ENCODE results near the gene DHRS9. TPM values are rescaled to one million over a fixed set of nuclear protein-coding genes. Genes with fewer than 3 reads are reported as not detected.

DHRS9 gene
- total RNA-seq, 1 donor from 2014 or later: not detected

DNA sequence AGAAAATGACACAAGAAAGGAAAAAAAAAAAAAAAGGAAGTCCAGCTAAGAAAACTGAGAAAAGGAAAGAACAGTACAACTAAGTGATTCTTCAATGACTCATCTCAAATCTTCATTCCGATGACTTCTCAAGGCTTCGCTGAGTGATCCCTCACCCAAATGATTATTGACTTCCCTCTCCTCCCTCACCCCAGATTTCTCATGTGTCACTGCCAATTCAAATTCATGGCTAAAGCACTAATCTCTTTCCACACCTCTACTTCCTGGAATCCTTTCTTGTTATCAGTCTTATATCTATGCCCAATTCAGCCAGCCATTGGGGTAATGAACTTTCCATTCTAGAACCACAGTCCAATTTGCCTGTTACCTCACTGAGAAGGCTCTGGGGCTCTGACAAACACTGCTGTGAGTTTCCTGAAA, 31.0 kb upstream of the DHRS9 start:
- Mint-ChIP-seq H3K9me3 (ENCODE audit: low read depth) (peaks cover 18% of the 10 kb centered on the region), H3K27ac (ENCODE audit: unreplicated experiment) (no peak overlapping the region), H3K4me1 (ENCODE audit: low read depth) (peaks cover 4% of the 10 kb centered on the region), H3K4me3 (ENCODE audit: unreplicated experiment) (no peak overlapping the region), H3K36me3 (ENCODE audit: low read depth) (peaks cover 15% of the 10 kb centered on the region), H3K27me3 (ENCODE audit: low read depth) (no peaks in the 10 kb centered on the region)
- no peak for DNase-seq (ENCODE audit: low spot score)
- TF ChIP-seq, protein P1, sequence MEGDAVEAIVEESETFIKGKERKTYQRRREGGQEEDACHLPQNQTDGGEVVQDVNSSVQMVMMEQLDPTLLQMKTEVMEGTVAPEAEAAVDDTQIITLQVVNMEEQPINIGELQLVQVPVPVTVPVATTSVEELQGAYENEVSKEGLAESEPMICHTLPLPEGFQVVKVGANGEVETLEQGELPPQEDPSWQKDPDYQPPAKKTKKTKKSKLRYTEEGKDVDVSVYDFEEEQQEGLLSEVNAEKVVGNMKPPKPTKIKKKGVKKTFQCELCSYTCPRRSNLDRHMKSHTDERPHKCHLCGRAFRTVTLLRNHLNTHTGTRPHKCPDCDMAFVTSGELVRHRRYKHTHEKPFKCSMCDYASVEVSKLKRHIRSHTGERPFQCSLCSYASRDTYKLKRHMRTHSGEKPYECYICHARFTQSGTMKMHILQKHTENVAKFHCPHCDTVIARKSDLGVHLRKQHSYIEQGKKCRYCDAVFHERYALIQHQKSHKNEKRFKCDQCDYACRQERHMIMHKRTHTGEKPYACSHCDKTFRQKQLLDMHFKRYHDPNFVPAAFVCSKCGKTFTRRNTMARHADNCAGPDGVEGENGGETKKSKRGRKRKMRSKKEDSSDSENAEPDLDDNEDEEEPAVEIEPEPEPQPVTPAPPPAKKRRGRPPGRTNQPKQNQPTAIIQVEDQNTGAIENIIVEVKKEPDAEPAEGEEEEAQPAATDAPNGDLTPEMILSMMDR (IDR thresholded peaks at IDR 0.05): no peak

DNA sequence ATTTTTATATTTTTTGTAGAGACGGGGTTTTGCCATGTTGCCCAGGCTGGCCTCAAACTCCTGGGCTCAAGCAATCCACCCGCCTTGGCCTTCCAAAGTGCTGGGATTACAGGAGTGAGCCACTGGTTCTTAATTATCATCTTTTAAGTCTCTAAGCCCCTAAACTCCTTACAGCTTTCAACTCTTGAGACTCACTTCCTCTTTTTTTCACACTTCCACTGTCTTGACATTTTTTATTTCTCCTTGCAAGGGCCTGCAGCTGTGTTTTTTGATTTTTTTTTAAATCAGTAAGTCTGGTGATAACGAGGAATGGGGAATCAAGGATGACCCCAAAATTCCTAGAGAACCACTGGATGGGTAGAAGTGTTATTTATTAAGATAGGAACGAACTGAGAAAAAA, 29.7 kb upstream of the DHRS9 start:
- TF ChIP-seq, protein P1 (IDR thresholded peaks at IDR 0.05): no peak
- DNase-seq (ENCODE audit: low spot score): no peak
- Mint-ChIP-seq H3K4me1 (ENCODE audit: low read depth) (peaks cover 4% of the 10 kb centered on the region), H3K27ac (ENCODE audit: unreplicated experiment) (no peak overlapping the region), H3K4me3 (ENCODE audit: unreplicated experiment) (no peak overlapping the region), H3K9me3 (ENCODE audit: low read depth) (peaks cover 21% of the 10 kb centered on the region), H3K27me3 (ENCODE audit: low read depth) (no peaks in the 10 kb centered on the region), H3K36me3 (ENCODE audit: low read depth) (peaks cover 17% of the 10 kb centered on the region)

DNA sequence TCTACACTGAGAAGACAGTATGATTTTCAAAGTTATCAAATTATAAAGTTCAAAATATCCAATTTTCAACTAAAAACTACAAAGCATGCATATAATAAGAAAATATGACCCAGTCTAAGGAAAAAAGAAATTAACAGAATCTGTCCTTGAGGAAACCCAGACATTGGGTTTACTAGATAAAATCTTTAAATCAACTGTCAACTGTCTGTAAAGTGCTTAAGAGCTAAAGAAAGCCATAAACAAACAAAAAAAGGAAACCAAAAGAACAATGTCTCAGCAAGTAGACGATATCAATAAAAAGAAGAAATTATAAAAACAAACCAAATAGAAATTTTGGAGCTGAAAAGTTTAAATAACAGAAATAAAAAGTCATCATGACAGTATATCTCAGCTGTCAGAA, 27.8 kb upstream of the DHRS9 start:
- no peak for DNase-seq (ENCODE audit: low spot score)
- Mint-ChIP-seq H3K9me3 (ENCODE audit: low read depth) (peaks cover 24% of the 10 kb centered on the region), H3K4me3 (ENCODE audit: unreplicated experiment) (no peak overlapping the region), H3K36me3 (ENCODE audit: low read depth) (peaks cover 19% of the 10 kb centered on the region), H3K27me3 (ENCODE audit: low read depth) (no peaks in the 10 kb centered on the region), H3K4me1 (ENCODE audit: low read depth) (peaks cover 4% of the 10 kb centered on the region), H3K27ac (ENCODE audit: unreplicated experiment) (no peak overlapping the region)
- TF ChIP-seq, protein P1 (IDR thresholded peaks at IDR 0.05): no peak

DNA sequence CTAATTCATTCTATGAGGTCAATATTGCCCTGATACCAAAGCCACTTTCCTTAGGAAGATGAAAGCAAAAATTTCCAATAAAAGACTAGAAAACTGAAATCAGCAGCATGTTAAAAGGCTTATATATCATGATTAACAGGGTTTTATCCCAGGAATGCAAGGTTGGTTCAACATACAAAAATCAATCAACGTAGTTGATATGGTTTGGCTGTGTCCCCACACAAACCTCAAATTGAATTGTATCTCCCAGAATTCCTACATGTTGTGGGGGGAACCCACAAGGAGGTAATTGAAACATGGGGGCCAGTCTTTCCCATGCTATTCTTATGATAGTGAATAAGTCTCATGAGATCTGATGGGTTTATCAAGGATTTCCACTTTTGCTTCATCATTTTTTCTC, 26.5 kb upstream of the DHRS9 start:
- TF ChIP-seq, protein P1 (IDR thresholded peaks at IDR 0.05): no peak
- no peaks in the 10 kb centered on the region for H3K27me3 Mint-ChIP-seq (ENCODE audit: low read depth)
- no peak overlapping the region for H3K4me3 Mint-ChIP-seq (ENCODE audit: unreplicated experiment)
- peaks cover 24% of the 10 kb centered on the region for H3K9me3 Mint-ChIP-seq (ENCODE audit: low read depth)
- H3K4me1 Mint-ChIP-seq (ENCODE audit: low read depth): peaks cover 4% of the 10 kb centered on the region
- no peak for DNase-seq (ENCODE audit: low spot score)
- no peak overlapping the region for H3K27ac Mint-ChIP-seq (ENCODE audit: unreplicated experiment)
- H3K36me3 Mint-ChIP-seq (ENCODE audit: low read depth): peaks cover 19% of the 10 kb centered on the region

DNA sequence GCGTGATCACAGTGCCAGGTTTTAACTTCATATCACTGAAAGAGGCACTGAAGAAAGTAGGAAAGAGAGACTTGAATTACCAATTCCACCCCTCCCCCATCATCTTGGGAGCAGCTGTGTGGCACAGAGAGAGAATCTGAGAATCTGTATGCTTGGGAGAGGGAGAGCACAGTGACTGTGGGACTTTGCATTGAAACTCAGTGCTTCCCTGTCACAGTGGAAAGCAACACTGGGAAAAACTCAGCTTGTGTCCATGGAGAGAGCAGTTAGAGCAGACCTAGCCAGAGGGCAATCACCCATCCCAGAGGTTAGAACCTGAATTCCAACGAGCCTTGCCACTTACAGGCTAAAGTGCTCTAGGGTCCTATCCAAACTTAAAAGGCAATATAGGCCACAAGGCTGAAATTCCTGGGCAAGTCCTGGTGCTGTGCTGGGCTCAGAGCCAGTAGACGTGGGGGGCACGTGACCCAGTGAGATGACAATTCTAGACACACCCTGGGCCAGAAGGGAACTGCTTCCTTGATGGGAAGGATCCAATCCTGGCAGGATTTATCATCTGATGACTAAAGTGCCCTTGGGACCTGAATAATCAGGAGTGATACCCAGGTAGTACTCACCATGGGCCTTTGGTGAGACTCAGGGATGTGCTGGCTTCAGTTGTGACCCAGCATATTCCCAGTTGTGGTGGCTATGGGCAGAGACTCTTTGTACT, 22.8 kb upstream of the DHRS9 start:
- DNase-seq (ENCODE audit: low spot score): no peak
- Mint-ChIP-seq H3K27me3 (ENCODE audit: low read depth) (no peaks in the 10 kb centered on the region), H3K4me1 (ENCODE audit: low read depth) (no peaks in the 10 kb centered on the region), H3K4me3 (ENCODE audit: unreplicated experiment) (no peak overlapping the region), H3K9me3 (ENCODE audit: low read depth) (peaks cover 23% of the 10 kb centered on the region), H3K27ac (ENCODE audit: unreplicated experiment) (no peak overlapping the region), H3K36me3 (ENCODE audit: low read depth) (peaks cover 18% of the 10 kb centered on the region)
- TF ChIP-seq, protein P1 (IDR thresholded peaks at IDR 0.05): no peak
